HG02973 (cell line): ENCODE results near the gene PTH2.

Experiments
- ATAC-seq: cut with Tn5 transposase; IDR thresholded peaks from one replicate; pipeline ENCODE4 v1.9.1; 2021; ENCODE audit warnings: moderate library complexity; ENCODE audit not compliant: unreplicated experiment

The PTH2 gene

DNA sequence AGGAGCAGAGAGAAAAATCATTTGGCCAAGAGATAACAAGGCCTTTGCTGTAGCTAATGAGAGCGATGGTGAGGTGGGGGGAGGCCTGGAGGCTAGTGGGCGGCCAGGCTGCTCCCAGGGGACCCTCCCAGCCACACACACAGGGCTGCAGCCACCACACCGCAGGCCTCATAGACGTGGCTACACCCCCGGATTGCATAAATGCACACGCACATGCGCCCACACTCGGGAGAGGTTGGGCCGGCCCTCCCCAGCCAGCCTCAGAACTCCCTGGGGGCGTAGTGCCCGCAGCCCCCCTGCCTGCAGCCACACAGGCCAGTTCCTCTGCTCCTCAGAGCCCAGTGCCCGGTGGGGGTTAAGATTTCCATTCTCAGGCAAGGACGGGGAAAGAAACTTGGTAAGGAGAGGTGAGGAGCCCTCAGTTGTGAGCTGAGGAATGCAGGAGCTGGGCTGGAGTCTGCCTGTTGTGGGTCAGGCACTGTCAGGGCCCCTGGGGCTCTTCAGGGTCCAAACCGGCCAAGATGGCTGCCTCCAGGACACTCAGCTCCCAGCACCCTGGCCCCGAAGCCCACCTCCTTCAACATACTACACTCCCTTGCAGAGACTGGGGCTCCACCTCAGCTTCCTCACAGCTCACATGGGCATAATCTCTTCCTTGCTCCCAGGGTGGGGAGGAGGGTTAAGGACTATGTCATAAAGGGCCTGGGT, 8.0 kb downstream of the PTH2 start:
- ATAC-seq: peak; percentile 54

DNA sequence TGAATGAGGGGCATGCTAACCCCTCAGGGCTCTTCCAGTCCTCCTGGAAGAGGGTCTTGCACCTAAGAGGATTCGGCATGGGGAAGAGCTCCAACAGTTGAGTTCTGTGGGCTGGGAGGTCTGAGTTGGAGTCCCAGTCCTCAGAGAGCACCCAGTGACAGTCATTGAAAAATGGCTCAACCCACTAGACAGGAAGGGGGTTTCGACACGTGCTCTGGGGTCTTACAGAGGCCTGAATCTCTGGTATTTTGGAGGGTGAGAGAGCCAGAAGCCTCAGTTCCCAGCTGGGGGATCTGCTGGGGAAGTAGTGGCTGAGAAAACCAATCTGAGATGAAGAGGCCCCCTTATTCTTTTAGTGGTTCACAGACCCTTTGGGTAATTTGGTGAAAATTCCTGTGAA, 9.0 kb downstream of the PTH2 start:
- no peak for ATAC-seq

DNA sequence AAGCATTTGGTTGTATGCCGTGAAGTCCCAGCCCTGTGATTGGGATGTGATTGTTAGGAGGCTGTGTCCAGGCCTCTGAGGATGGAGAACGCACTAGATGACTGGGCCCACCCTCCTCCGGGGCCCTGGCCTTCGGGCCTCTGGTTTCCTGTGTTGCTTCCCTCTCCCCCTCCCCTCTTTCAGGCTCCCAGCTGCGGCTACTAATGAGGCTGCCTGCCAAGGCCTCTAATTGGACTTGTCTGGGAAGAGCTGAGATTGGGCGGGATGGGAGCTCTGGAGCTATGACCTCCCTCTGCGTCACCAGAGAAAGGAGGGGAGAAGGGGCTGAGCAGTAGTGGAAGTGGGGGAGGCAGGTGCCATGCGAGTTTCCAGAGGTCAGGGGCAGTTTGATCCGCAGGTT, 9.9 kb downstream of the PTH2 start:
- ATAC-seq: no peak

DNA sequence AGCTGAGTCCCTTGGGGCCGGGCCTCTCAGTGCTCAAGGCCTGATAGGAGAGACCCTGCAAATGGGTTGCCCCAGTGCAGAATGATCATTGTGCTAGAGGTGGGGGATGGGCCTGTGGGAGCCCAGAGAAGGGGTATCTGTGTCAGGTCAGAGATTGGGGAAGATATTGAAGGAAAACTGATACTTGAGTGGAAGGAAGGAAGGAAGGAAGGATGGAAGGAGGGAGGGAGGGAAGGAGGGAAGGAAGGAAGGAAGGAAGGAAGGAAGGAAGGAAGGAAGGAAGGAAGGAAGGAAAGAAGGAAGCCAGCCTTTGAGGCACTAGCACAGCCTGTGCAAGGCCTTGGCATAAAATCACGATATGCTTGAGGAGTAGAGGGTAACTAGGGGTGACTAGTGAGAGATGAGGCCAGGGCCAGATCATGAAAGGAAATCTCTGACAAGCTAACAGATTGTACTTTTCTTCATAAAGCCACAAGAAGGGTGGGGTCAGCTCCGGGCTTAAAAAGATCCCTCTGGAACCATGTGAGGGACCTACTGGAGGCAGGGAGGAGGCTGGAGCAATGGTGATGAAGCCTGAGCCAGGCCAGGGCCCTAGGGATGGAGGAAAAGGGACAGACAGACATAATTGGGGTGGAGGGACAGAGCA, 11.4 kb downstream of the PTH2 start:
- no peak for ATAC-seq

DNA sequence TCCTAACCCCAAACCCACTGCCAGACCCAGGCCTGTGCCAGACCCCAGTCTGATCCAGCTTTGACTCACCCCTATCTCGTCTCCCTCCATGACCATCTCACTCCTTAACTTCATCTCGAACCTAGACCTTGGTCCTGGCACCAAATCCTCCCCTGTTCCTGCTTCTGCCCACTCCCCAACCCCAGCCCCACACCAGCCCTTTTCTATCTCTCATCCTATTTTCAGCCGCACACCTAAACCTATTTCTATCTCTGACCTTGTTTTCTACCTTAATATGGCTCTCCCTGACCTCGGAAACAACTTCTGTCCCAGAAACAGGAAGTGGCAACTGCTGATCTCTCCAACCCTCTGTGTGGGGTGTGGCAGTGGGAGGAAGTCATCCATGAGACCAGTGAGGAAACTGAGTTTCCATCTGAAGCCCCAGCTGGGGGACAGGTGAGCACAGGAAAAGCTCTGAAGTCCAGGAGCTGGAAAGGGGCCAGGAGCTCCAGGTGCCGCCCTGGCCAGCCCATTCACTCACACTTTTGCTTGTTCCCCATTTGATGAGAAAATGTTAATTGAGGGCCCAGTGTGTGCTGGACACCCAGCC, 13.7 kb downstream of the PTH2 start:
- no peak for ATAC-seq

DNA sequence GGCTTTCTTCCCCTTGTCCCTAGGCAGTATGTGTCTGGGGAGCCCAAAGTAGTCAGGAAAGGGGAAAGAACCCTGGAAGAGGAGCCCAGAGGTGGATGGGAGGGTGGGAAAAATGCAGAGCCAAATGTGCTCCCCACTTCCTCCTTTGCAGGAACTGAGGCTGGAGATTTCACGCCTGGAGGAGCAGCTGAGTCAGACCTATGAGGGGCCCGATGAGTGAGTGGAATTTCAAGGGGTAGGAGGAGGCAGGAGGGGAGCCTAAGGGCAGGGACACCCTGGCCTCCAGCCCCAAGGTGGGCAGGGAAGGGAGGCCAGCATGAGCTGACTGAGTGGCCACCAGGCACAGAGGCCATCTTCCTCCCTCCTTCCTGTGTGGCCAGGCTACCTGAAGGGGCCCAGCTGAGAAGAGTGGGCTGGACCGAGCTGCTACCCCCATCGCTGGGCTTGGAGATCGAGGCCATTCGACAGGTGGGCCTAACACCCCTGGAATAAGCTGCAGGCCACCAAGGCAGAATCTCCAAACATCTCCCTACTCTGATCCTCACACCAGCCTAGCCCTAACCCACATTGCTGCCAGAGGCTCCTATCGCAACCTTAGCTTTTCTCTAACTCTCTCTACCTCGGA, 14.3 kb downstream of the PTH2 start:
- ATAC-seq: no peak

DNA sequence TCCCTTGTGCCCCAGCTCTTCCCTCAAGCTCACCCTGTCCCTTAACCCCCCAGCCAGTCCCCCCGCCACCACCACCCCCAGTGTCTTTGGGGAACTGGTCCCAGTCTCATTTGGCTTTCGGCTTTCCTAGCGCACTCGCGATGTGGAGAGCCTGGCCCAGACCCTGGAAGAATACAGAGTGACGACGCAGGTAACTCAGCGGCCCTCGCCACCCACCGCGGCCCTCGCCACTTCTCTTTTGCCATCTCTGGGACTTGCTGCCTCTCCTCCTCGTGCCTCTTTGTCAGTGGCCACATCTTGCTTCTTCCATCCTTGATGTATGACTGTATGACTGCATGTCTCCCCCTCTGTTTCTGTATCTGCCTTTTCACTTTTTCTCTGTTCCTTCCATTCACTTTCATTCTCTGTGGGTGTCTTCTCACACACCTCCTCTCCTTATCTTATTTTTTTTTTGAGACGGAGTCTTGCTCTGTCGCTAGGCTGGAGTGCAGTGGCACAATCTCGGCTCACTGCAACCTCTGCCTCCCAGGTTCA, 15.7 kb downstream of the PTH2 start:
- no peak for ATAC-seq

DNA sequence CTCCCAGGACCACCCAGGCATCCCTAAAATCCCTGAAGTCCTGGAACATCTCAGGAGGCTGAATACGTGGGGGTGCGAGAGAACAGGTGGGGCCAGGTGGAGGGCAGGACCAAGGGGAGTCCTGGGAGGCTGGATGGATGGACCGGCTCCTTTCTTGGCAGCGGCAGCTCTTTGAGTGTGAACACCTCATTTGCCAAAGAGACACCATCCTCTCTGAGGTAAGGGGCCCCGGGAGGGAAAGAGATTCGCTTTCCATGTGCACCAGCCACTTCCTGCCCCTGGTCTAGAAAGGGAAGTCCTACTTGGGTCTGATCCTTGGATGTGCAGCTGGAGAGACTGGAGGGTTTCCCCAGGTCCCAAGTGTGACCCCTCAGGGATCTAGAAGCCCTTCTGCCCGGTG, 16.2 kb downstream of the PTH2 start:
- no peak for ATAC-seq

DNA sequence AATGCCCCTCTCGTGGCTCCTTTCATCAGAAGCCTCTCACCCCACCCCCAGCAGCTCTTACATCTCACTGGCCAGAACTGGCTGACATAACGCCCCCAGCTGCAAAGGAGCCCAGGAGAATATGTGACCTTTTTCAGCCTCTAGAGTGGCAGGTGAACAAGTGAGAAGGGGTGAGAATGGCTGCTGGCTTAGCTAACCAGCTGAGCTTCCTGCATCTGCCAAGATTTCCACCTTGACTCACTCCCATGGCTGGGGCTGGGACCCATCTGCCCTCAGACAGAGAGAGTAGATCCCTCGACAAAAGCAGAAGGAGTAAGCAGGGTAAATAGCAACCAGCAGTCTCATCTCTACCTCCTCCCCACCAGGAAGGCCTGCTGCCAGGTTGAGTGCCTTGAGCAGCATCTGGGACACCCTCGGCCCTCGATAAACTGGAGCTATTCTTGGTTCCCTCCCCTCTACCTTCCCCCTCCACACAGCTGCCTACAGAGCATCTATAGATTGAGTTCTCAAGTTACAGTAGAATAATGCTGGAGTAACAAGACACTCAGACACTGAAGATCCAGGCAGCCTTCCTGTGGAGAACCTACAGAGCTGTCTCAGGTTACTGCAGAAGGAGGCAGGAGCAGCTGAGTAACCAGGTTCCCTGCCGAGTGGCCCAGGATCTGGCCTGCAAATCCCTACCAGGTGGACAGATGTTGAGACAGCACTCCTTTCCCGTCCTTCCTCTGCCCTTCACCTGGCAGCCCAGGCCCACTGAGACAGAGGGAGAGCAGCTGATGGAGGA, 19.6 kb downstream of the PTH2 start:
- no peak for ATAC-seq

DNA sequence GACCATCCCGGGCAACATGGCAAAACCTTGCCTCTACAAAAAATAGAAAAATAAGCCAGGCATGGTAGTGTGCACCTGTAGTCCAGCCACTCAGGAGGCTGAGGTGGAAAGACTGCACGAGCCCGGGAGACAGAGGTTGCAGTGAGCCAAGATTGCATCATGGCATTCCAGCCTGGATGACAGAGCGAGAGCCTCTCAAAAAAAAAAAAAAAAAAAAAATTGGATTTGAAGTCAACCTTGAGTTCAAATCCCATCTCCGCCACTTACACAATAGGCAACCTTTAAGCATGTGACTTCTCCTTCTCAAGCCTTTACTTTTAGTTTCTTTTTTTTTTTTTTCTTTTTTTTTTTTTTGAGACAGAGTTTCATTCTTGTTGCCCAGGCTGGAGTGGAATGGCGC, 23.2 kb downstream of the PTH2 start:
- no peak for ATAC-seq

DNA sequence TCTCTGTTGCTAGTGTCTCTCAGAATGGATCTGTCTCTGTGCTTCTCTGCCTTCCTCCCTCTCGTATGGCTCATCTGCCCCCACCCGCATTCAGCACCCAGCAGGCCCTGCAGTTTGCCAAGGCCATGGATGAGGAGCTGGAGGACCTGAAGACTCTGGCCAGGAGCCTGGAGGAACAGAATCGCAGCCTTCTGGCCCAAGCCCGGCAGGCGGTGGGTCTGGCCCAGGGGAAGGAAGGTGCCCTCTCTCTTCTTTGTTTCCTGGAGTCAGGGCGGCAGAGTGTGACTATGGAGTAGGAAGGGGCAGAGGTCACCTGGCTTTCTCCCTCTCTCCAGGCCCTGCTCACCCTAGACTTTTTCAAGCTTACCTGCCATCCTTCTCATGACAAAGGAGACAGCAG, 24.3 kb downstream of the PTH2 start:
- ATAC-seq: no peak

DNA sequence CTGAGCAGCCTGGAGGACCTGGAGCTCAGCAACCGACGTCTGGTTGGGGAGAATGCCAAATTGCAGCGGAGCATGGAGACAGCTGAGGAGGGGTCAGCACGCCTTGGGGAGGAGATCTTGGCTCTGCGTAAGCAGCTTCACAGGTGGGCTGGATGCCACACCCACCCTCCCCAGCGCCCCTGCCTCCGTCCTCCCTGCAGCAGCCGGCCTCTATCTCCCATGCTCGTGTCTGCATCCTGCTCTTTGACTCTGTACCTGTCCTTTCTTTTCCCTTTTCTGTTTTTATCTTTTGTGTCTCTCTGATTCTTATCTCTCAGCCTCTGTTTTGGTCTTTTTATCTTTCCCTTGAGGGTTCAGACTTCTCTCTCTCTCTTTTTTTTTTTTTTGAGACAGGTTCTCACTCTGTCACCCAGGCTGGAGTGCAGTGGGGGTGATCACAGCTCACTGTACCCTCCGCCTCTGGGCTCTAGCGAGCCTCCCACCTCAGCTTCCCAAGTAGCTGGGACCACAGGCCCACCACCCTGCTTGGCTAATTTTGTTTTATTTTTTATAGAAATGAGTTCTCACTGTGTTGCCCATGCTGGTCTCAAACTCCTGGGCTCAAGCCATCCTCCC, 25.1 kb downstream of the PTH2 start:
- ATAC-seq: no peak

DNA sequence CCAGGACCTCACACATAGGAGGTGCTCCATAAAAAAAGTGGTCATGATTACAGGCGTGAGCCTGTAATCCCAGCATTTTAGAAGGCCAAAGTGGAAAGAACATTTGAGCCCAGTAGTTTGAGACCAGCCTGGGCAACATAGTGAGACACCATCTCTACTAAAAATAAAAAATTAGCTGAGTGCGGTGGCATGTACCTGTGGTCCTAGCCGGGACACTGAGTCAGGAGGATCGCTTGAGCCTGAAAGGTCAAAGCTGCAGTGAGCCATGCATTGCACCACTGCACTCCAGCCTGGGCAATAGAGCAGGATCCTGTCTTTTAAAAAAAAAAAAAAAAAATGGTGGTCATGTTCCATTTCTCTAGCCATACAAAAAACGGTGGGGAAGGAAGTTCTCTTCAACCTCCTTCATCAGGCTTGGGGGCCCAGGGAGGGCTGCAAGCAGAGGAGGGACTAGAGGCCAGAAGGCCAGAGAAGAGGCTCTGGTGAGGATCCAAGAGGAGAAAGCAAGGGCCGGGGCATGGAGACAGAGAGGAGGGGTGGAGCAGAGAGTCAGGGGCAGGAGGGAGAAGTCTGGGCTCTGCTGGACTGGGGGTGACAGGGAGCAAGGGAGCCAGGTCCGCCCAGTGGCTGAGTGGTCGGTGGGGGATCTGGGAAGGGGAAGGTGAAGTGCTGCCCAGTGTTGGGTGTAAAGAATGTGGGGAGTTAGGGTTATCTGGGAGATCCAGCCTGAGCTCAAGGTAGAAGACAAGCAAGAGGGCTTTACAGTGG, 26.3 kb downstream of the PTH2 start:
- ATAC-seq: no peak

DNA sequence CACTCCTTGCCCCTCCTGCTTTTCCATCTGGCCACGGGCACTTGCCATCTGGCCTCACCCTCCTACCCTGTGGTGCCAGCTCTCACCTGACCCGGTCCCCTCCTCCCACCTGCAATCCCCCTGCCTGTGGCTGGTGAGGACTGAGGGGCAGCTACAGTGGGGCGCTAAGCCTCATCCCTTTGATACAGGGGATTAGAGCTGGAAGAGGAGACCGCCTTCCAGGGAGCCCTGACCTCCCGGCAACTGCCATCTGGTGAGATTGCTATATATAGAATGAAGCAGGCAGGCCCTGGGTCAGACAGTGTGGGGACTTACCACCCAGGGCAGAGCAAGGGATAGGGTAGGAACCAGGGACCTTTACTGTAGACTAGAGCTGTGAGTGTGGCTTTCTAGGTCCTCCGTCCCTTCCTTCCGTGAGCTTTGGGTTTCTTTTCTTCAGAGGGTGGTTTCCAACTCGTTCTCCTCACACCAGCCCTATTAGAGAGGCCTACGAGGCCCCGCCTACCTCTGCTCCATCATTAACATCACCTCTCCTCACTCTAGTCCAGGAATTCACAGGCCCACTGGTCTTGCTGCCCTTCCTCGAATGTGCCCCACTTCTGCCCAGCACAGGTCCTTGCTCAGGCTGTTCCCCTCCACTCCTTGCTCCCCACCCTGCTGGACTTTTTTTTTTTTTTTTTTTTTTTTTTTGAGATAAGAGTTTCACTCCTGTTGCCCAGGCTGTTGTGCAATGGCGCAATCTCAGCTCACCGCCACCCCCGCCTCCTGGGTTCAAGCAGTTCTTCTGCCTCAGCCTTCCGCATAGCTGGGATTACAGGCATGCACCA, 27.4 kb downstream of the PTH2 start:
- ATAC-seq: no peak

DNA sequence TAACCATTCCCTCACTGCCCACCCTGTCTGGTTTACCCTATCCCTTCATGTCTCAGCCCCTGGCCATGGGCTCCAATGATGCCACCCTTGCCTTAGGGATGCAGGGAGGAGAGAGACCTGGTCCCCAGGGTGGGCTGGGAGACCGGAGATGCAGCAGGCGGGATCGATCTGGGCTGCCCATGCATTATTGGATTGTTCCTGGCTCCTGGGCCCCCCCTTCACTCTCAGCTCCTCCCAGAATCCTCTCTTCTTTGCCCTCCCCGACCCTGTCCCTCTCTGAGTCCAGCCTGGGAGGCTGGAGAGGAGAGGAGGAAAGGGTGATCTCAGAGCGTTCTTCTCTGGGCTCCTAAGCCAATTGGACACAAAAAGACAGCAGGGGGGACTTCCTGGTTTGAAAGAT, 29.4 kb downstream of the PTH2 start:
- no peak for ATAC-seq

DNA sequence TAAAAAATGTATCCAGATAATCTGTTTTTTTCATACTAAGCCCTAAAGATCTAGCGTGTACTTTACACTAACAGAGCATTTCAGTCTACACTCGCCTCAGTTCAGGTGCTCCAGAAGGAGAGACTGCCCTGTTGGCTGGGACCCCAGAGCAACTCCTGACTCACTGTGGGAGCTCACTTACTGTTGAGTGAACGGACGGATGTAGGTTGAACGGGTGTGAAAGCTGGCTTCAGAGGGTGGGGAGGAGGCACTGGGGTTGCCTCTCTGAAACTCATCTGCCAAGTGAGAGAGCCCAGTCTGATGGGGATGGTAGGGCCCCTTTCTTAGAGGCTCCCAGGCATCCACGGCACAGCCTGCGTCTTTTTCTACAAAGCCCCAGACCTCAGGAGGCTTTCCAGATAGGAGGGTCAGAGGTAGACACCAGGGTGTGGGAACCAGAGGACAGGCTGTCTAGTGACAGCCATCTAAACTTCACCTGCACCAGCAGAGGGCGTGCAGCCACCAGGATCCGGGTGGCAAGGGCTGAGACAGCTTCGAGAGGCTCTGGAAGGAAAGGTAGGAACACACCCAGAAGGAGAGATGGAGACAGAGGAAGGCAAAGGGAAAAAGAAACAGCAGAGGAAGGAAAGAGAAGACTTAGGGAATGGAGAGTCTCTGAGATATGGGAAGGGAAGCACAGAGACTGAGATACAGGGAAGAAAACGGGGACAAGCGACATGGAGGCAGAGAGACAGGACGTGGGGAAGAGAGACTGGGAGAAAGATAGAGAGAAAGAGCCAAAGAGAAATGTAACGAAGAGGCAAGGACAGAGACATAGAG, 31.5 kb downstream of the PTH2 start:
- no peak for ATAC-seq

DNA sequence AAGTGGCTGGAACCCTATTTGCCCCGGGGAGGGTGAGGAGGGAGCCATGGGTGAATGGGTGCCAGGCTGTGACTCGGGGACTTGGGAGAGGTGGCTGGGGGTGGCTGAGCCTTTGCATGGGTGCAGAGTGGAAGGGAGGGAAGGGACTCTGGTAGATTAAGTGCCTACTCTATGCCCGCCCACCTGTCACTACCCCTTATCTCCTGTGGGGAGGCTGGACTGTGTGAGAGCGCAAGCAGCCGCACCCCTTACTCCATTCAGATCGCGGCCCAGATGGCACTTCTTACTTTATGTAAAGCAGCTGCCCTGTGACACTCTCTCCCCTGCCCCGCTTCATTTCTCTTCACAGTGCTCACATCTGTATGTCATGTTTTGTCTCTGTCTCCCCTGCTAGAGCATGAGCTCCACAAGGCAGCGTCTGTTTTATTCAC, 32.3 kb downstream of the PTH2 start:
- no peak for ATAC-seq
